MM.1S (cell line): ENCODE results near the gene GNAS-AS1.

Experiments used
- DNase-seq: peaks from one replicate; pipeline ENCODE4 v3.0.0-alpha.2; 2015
- H2AFZ ChIP-seq: fragments of 300-600 bp; sonication (generic); 2 replicates; pipeline ENCODE4 v1.6.0; 2016; ENCODE audit warnings: antibody characterized with exemption, low read length
- H3F3A ChIP-seq: fragments of 300-600 bp; sonication (generic); 2 replicates; pipeline ENCODE4 v1.6.1; 2016; ENCODE audit warnings: mild to moderate bottlenecking, antibody characterized with exemption, low read length, moderate library complexity, mixed read lengths; ENCODE audit not compliant: insufficient read depth
- H3K27ac ChIP-seq: fragments of 300-600 bp; sonication (generic); 2 replicates; pipeline ENCODE4 v1.5.1; 2016; ENCODE audit warnings: mild to moderate bottlenecking, low read length
- H3K27me3 ChIP-seq: fragments of 300-600 bp; sonication (generic); replicated peaks from 2 replicates; pipeline ENCODE4 v1.6.0; 2016; ENCODE audit warnings: low read length; ENCODE audit not compliant: insufficient read depth
- H3K36me3 ChIP-seq: fragments of 300-600 bp; sonication (generic); replicated peaks from 2 replicates; pipeline ENCODE4 v1.6.1; 2016; ENCODE audit warnings: mild to moderate bottlenecking, low read length, mixed read lengths; ENCODE audit not compliant: insufficient read depth
- H3K4me1 ChIP-seq: fragments of 300-600 bp; sonication (generic); 2 replicates; pipeline ENCODE4 v1.6.1; 2016; ENCODE audit warnings: low read length, mixed read lengths
- H3K4me2 ChIP-seq: fragments of 300-600 bp; sonication (generic); 2 replicates; pipeline ENCODE4 v1.6.0; 2016; ENCODE audit warnings: low read depth, low read length
- H3K4me3 ChIP-seq: fragments of 300-600 bp; sonication (generic); 2 replicates; pipeline ENCODE4 v1.5.1; 2016; ENCODE audit warnings: low read length, mixed read lengths
- H3K79me2 ChIP-seq: fragments of 300-600 bp; sonication (generic); 2 replicates; pipeline ENCODE4 v1.6.1; 2016; ENCODE audit warnings: mixed run types, low read length, mixed read lengths
- H3K9ac ChIP-seq: fragments of 300-600 bp; sonication (generic); 2 replicates; pipeline ENCODE4 v1.6.1; 2016; ENCODE audit warnings: low read length, mixed read lengths
- H3K9me2 ChIP-seq: fragments of 300-600 bp; sonication (generic); replicated peaks from 2 replicates; pipeline ENCODE4 v1.6.1; 2016; ENCODE audit warnings: mild to moderate bottlenecking, low read length, mixed read lengths; ENCODE audit not compliant: insufficient read depth
- H3K9me3 ChIP-seq: fragments of 300-600 bp; sonication (generic); replicated peaks from 2 replicates; pipeline ENCODE4 v1.6.1; 2016; ENCODE audit warnings: mild to moderate bottlenecking, low read length, mixed read lengths; ENCODE audit not compliant: insufficient read depth
- H4K20me1 ChIP-seq: fragments of 300-600 bp; sonication (generic); 2 replicates; pipeline ENCODE4 v1.6.1; 2016; ENCODE audit warnings: mild to moderate bottlenecking, low read length, moderate library complexity, mixed read lengths; ENCODE audit not compliant: insufficient read depth
- CTCF ChIP-seq: fragments of 300-600 bp; sonication (generic); IDR thresholded peaks from 2 replicates; pipeline ENCODE4 v1.5.1; 2016; ENCODE audit warnings: antibody characterized with exemption, low read length, mixed read lengths
- EZH2 ChIP-seq: fragments of 300-600 bp; sonication (generic); optimal IDR thresholded peaks from 2 replicates; pipeline ENCODE3; 2017; ENCODE audit warnings: low read depth, mild to moderate bottlenecking, antibody characterized with exemption, low read length, mixed read lengths
- EZH2phosphoT487 ChIP-seq: fragments of 300-600 bp; sonication (generic); IDR thresholded peaks from 2 replicates; pipeline ENCODE4 v1.6.1; 2018; ENCODE audit warnings: antibody characterized with exemption, low read length

Gene GNAS-AS1

GRCh38 chr20:58788896-58789544, 61.7 kb downstream of the GNAS-AS1 start:
- H3K27ac ChIP-seq = no peak overlapping the region
- no peaks in the 10 kb centered on the region for H3K4me1 ChIP-seq
- H4K20me1 ChIP-seq = no peaks in the 10 kb centered on the region
- no peaks in the 10 kb centered on the region for H3F3A ChIP-seq
- no peak overlapping the region for H3K9ac ChIP-seq
- H3K4me2 ChIP-seq = no peak overlapping the region
- TF ChIP-seq CTCF (no peak), EZH2 (no peak), EZH2phosphoT487 (no peak)
- H3K79me2 ChIP-seq = no peaks in the 10 kb centered on the region
- H3K27me3 ChIP-seq = peaks cover 94% of the 10 kb centered on the region
- H3K4me3 ChIP-seq = no peak overlapping the region
- H3K9me3 ChIP-seq = no peaks in the 10 kb centered on the region
- DNase-seq = no peak
- H3K36me3 ChIP-seq = no peaks in the 10 kb centered on the region
- no peaks in the 10 kb centered on the region for H3K9me2 ChIP-seq
- no peak overlapping the region for H2AFZ ChIP-seq

GRCh38 chr20:58787211-58788005, 63.3 kb downstream of the GNAS-AS1 start:
- no peak overlapping the region for H2AFZ ChIP-seq
- H3K4me1 ChIP-seq = no peaks in the 10 kb centered on the region
- no peak overlapping the region for H3K4me2 ChIP-seq
- no peaks in the 10 kb centered on the region for H4K20me1 ChIP-seq
- H3F3A ChIP-seq = no peaks in the 10 kb centered on the region
- peaks cover 96% of the 10 kb centered on the region for H3K27me3 ChIP-seq
- H3K9me3 ChIP-seq = no peaks in the 10 kb centered on the region
- H3K4me3 ChIP-seq = no peak overlapping the region
- no peak for DNase-seq
- no peak for TF ChIP-seq EZH2
- TF ChIP-seq CTCF = no peak
- no peak for TF ChIP-seq EZH2phosphoT487
- H3K36me3 ChIP-seq = no peaks in the 10 kb centered on the region
- H3K9me2 ChIP-seq = no peaks in the 10 kb centered on the region
- H3K27ac ChIP-seq = no peak overlapping the region
- no peaks in the 10 kb centered on the region for H3K79me2 ChIP-seq
- H3K9ac ChIP-seq = no peak overlapping the region

GRCh38 chr20:58784321-58785074, 66.2 kb downstream of the GNAS-AS1 start:
- Histone ChIP-seq H3K27ac (no peak overlapping the region), H3K36me3 (no peaks in the 10 kb centered on the region), H3K27me3 (peaks cover 95% of the 10 kb centered on the region), H3K9me2 (no peaks in the 10 kb centered on the region), H2AFZ (no peak overlapping the region), H3F3A (no peaks in the 10 kb centered on the region), H3K4me2 (no peak overlapping the region), H4K20me1 (no peaks in the 10 kb centered on the region), H3K79me2 (no peaks in the 10 kb centered on the region), H3K4me1 (no peaks in the 10 kb centered on the region), H3K9me3 (no peaks in the 10 kb centered on the region), H3K9ac (no peak overlapping the region), H3K4me3 (no peak overlapping the region)
- DNase-seq = no peak
- TF ChIP-seq EZH2 (no peak), CTCF (no peak), EZH2phosphoT487 (no peak)
